ENCODE results near the gene IFITM10. TPM values are rescaled to one million over a fixed set of nuclear protein-coding genes. Genes with fewer than 3 reads are reported as not detected.

IFITM10 gene
- total and polyA plus RNA-seq, 9 of the 15 experiments (the other 6 are each of a cell fraction or from before 2014, with no cell fraction given): 0.08 to 0.13 (median 0.09) TPM; not detected in 6

- ChIA-PET POLR2A (no interaction called here), CTCF (ENCODE audit: low intra/inter-chr PET ratio) (no interaction called here)
- no peak for TF ChIP-seq ELF4 (CRISPR knock-in tag; IDR thresholded peaks at IDR 0.05)
- no peak for TF ChIP-seq TCF7L2 (IDR thresholded peaks at IDR 0.05; ENCODE audit: low read depth, low read length)
- TF ChIP-seq GATAD2A (IDR thresholded peaks at IDR 0.05): no peak
- TF ChIP-seq POU5F1 (IDR thresholded peaks at IDR 0.05; ENCODE audit: borderline replicate concordance, low read depth, low read length, partially characterized antibody): no peak
- Histone ChIP-seq H3K4me1 (replicated peaks in 1 of 2; ENCODE audit: control insufficient read depth in 2 of 2, insufficient read depth in 2 of 2, low read length in 2 of 2) (peaks cover 25 to 58% of the 10 kb centered on the region in 2 experiments), H3K27ac (ENCODE audit: extremely low read depth, low read depth, low read length) (no peak overlapping the region), H3K9me3 (replicated peaks; ENCODE audit: control insufficient read depth, insufficient read depth, low read depth, low read length) (no peaks in the 10 kb centered on the region), H3K79me2 (ENCODE audit: control insufficient read depth, insufficient read depth, low read length) (peaks cover 17% of the 10 kb centered on the region), H3K4me2 (ENCODE audit: insufficient read depth, low read length) (no peak overlapping the region), H3K27me3 (ENCODE audit: control insufficient read depth in 2 of 2, insufficient read depth in 2 of 2, low read length in 2 of 2) (no peaks in the 10 kb centered on the region), H3K4me3 (no peak overlapping the region), H4K20me1 (replicated peaks; ENCODE audit: control insufficient read depth, insufficient read depth, low read length) (0 out of 2 replicates have a peak, but pooled peaks cover under 1% of the 10 kb centered on the region), H3K9ac (ENCODE audit: insufficient read depth in 1 of 2, low read depth in 2 of 2, low read length in 2 of 2) (peak overlapping the region in 1 of 2 experiments; percentile 43; a peak in 1 of 4 replicates), H2AFZ (ENCODE audit: low read depth, low read length) (no peak overlapping the region), H3K36me3 (ENCODE audit: control insufficient read depth, insufficient read depth, low read length) (no peaks in the 10 kb centered on the region), H3K9me1 (ENCODE audit: control insufficient read depth, insufficient read depth, low read length) (peaks cover 7% of the 10 kb centered on the region)
- DNase-seq (ENCODE audit: extremely low read depth in 1 of 4, low spot score in 3 of 4) (no peak), FAIRE-seq (no peak), ATAC-seq (no peak)
- WGBS (ENCODE audit: insufficient coverage, low coverage, missing lambda C conversion rate): 75% methylated on average over 19 of the region's 22 CpGs
- in situ Hi-C loops (cut with MboI) (no loop called here), intact Hi-C loops (cut with micrococcal nuclease) (no loop called here)
- BruUV-seq (replicated peaks): no TSS peak
These were observed 16.5 kb upstream of the IFITM10 start for GRCh38 chr11:1766719-1767398.

Measured in K562 (cell line).